HG03097 (cell line): ENCODE data around the gene KIAA1549.
A peak's percentile ranks its signal among the peaks of the same experiment; 100 is the strongest.

Experiments
- ATAC-seq: cut with Tn5 transposase; IDR thresholded peaks from one replicate; pipeline ENCODE4 v1.9.1; 2021; ENCODE audit not compliant: unreplicated experiment, low FRiP score

The KIAA1549 gene

DNA sequence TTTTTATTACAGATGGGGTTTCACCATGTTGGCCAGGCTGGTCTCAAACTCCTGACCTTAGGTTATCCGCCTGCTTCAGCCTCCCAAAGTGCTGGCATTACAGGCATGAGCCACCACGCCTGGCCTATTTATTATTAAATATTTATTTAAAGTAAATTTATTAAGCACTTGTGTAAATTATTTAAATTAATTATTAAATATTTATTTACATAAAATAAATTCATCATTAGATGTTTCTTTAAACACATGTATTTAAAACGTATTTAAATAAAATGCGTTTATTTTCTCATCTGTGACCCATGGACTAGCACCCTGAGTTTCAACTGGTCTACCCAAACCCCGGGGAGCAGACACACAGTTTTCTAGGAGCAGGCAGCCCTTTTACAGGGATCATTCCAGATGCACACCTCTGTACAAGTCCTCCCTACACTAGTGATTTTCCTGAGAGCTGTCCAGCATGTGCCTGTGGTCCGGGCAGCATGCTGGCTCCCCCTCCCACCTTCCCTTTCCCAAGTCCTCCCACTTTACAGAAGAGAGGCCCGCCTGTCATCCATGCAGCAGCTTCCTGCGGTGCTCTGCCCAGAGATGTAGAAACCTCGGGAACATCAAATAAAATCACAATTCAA, 94.0 kb downstream of the KIAA1549 start:
- ATAC-seq = no peak

DNA sequence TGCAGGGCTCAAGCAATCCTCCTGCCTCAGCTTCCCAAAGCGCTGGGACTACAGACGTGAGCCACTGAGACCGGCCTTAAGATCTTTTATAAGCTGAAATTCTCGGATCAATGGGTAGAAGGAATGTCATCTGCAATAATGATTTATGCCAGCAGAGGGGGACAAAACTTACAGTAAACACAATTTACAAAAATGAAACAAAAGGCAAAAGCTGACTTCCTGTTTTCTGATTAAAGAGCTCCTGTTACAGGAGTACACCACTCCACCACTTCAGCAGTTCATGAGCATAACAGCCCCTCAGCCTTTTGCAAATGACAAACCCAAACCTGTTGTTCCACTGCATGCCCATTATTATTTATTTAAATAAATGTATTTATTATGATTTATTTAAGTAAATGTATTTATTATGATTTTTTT, 94.7 kb downstream of the KIAA1549 start:
- peak; percentile 66 for ATAC-seq

DNA sequence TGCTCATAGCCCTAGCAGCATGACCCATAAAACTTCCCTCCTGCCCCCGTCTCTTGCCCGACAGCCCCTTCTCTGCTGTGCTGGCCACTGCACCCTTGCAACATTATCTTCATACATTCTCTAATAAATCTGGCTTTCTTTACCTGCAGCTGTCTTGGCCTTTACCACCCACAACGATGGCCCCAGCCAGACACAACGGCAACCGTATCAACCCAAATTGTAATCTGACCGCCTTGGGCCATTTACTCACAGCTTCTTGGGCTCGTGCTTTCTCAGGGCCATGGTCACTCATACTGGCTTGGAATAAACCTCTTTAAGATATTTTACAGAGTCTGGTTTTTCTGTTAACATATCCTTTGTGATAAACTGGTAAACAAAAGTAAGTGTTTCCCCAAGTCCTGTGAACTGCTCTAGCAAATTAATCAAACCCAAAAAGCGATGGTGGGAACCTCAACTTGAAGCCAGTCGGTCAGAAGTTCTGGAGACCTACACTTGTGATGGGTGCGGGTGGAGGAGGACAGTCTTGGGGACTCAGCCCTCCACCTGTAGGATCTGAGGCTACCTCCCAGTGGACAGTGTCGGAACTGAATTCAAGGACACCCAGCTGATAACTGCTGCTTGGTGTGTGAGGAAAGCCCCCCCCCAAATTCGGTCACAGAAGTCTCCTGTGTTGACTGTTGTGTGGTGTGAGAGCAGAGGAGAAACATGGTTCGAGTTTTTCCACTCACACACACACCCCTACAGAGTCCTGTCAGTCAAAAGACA, 95.6 kb downstream of the KIAA1549 start:
- ATAC-seq = no peak

DNA sequence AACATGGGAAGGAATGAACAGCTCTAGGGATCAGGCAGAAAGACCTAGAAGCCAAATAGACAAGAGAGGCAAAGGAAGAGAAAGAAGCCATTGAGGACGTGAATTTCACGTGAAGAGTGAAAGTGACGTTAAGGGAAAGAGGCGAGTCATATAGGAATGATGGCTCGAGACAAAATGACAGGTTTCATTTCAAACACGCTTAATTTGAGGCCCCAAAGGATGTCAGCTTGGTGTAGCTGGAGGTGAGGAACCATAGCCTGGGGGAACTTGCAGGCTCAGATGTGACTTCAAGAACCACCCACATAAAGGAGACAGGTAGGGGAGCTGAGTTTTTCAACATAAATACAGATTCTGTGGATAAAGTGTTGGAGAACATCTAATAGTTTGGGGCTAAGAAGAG, 98.9 kb downstream of the KIAA1549 start:
- no peak for ATAC-seq

DNA sequence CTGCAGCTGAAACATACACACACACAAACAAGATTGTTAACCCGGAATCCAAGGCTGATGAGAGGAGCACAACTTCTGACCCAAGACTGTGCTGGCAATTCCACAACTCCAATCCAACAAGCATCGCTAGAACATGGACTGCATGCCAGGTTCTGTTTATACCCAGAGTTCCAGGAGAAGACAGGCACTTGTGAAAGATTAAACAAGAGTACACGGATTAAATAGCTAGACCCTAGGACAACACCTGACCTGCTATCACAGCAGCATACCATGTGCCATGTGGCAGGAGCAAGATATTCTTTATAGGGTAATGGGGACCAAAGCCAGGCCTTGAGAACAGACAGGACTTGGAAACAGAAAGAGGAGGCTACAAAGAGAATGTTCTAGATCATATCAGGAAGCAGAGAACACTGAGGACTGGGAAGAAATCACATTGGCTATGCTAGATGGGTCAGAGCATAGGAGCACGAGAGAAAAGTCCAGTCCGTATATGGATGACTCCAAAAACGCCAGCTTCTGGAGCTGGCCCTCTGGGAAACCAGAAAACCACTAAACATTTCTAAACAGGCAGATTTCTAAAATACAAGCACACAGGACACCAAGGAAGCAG, 99.5 kb downstream of the KIAA1549 start:
- no peak for ATAC-seq

DNA sequence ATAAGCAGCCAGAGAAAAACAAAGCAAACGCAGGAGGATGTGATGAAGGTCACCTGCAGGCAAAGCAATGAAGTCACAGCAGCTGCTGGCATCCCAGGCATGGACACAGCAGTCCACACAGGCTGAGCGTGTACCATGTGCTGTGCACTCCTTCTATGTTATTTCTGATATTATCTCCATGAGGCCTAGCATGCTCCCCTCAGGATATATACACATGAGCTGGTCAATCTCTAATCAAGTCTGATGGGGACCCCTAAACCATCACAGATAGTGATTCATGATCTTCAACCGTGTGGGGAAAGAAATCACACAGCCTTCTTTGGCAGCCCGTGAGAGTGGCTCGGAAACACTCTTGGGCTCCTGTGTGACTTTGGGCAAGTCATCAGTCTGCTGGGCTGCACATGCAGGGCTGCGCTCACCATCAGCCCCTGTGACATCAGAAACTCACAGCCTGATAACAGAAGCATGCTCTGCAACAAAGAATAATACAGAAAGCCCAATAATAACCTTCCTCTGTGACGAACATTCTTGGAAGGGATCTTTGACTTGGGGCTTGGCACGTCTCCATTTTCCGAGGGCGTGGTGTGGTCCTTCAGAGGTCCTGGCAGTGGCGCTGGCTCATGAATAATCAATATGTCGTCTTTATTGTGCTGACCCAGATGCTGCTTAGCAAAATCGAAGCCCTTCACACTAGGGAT, 100.2 kb downstream of the KIAA1549 start:
- ATAC-seq = no peak

DNA sequence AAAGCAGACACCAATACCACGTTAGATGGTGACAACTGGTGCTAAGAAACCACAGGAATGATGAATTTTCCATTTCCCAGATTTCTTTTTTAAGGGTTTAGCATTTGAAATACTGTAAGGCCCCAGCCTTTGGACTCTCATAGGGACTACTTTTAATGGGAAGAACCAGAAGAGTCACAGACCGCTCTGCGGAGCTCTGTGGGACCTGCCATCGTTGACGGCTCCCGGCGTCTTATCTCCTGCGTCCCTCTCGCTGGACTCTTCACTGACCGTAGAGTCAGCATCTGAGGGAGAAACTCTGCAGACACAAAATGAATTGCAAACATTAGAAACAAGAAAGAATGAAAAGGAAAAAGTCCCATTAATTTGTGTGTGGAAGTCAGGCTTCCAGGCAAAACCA, 101.8 kb downstream of the KIAA1549 start:
- ATAC-seq = no peak

DNA sequence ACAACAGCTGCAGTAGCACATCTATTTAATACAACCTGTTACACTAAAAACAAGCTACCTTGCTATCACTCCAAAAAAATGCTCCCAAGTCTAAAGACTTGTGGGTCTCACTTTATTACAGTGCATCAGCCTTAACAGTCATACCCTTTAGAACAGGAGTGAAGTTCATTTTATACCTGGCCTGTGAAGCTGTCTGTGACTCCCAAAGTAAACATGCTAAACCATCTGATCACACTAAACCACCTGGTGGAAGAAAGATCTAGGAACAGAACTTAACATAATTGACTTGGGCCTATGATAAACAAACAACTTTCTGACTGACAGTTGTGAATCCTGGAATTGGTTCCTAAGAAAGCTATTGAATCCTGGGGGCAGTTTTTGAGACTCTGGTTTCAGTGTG, 102.3 kb downstream of the KIAA1549 start:
- no peak for ATAC-seq

DNA sequence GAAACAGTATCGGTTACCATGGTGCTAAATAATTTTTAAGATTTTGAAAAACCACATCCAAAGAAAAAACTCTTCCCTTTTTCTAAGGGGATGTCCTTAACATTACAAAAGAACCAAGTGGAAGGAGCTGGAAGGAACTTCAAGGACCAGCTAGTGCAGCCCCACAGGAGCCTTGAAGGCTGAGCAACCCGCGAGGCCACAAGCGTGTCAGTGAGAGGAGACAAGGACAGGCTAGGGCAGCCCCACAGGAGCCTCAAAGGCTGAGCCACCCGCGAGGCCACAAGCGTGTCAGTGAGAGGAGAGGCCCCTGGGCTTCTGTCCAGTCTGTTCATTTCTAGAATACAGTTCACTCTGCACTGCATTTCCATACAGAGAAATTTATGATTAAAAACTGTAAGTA, 103.1 kb downstream of the KIAA1549 start:
- ATAC-seq = no peak

DNA sequence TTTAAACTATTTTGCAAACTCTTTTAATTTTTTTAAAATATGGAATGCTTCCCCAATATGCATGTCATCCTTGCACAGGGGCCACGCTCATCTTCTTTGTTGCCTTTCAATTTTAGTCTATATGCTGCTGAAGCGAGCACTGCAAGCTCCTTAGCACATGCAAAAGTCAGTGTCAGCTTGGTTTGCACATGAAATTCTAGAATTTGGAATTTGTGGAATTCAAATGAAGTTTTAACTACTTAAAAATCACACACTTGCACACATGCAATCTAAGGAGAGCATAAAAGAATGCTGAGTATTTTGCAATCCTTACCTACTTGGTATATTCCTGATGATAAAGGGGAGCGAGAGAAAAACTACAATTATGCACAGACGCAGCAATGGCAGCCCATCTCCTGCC, 104.9 kb downstream of the KIAA1549 start:
- no peak for ATAC-seq

DNA sequence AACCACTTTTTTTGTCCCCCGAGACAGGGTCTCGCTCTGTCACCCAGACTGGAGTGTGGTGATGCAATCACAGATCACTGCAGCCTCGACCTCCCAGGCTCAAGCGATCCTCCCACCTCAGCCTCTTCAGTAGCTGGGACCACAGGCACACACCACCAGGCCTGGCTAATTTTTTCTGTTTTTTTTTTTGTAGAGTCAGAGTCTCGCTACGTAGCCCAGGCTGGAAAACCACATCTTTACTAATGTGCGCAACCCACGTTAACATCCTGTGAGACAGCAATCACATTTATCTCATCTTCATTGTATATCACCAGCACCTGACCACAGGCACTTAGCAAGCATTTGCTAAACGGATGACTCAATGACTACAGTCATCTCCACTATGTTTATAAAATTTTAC, 105.4 kb downstream of the KIAA1549 start:
- ATAC-seq = no peak

DNA sequence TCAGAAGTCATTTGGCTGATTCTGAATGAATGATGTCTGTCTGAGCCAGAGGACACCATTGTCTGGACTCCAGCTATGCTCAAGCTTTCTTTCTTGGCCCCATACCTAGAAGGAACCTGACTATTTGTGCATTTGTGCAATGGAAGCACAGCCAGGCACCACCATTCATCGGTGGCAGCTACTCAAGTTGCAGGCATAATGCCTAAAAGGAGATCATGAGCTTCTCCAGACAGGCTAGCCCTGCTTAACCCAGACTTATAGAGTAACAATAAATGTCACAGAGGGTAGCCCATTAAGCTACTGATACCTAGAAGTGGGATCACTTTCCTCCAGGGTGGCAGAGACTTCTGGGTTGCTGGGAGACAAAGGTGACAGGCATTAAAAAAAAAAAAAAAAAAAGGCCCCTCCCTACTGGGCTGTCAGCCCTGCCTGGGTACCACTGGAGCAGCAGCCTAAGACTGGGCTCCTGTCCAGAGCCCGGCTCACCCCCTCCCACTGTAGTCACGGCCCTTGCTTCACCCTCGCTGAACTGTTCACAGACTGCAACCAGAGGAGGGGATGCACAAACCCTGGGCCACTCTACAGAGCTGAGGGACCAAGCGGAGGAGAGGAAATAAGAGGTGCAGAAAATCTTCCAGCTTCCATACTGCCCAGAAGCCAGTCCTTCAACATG, 107.8 kb downstream of the KIAA1549 start:
- no peak for ATAC-seq

DNA sequence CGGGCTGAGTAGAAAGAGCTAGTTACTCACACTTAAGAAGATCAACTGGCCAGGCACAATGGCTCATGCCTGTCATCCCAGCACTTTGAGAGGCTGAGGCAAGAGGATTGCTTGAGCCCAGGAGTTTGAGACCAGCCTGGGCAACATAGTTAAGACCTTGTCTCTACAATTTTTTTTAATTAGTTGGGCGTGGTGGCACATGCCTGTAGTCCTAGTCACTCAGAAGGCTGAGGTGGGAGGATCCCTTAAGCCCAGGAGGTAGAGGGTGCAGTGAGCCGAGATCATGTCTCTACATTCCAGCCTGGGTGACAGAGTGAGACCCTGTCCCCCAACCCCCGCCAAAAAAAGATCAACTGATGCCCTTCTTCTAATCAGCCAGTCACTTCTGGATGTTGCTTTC, 108.6 kb downstream of the KIAA1549 start:
- ATAC-seq = no peak

DNA sequence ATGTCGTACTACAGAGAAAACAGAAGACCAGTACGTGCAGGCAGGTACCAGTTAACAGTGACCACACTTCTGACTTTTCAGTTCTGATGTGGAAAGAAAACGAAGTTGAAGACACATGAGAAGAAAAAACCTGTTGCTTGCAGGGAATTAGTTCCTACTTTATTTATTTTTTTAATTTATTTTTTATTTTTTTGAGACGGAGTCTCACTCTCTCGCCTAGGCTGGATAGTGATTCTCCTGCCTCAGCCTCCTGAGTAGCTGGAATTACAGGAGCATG, 109.4 kb downstream of the KIAA1549 start:
- ATAC-seq = no peak

DNA sequence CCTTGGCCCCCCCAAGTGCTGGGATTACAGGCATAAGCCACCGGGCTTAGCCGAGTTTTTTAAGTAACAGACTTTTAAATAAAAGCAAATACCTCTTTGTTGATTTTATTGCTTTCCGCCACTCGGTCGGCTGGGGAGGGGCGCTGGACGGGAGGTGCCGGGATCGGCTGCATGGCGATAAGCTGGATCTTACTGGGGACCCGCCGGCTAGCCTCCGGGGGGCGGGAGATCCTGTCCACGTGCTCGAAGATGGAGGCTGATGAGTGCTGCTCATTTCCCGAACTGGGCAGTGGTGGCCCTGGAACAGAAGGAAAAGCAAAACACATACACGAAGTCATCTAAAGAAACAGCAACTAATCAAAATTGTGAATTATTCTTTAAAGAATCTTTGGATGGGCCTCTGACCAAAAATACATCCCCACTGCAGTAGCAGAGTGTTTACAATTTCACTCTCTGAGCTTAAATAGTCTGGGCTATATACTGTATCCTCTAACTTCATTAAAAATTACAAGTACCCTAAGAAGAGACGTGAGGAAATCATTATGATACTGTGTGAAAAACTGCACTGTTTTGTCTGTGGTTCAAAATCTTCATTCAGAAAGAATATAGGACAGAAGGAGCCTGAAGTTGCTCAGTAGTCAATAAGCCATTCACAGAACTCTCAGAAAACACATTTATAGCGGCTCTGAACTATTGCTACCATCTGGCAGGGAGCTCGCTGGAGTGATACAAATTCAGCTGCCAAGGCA, 110.0 kb downstream of the KIAA1549 start:
- no peak for ATAC-seq

DNA sequence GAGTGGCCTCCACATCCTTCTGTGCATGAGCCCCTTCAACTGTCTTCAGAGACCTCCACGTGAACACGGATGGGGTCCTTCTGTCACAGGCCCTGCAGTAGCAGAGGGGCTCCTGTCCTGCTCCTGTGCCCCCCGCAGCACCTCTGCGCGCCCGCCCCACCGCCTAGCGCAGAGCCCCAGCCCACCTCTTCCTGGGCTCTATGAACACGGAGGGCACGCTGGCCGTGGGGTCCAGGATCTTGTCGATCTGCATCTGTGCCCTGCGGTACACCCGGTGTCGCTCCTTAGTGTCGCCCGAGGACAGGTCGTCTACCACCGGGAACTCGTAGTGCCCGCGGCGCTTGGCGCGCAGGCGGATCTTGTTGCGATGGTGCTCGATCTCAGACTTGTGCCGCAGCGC, 111.8 kb downstream of the KIAA1549 start:
- ATAC-seq = no peak

DNA sequence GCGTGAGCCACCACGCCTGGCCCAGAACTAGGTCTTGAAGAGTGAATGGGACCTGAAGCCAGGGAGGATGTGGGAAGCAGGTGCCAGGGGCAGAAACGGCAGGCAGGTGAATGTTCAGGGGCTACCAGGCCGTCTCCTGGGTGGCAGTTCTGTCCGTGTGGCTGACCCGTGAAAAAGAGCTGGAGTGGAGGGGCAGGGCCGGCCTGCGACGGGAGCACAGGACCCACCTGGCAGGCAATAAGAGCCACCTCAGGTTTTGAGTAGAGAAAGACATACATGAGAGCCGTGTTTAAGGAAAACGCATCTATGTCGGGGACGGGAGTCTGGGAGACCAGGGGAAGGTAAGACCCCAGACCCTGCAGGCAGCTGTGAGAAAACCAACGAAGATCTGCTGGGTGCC, 112.5 kb downstream of the KIAA1549 start:
- ATAC-seq = no peak

DNA sequence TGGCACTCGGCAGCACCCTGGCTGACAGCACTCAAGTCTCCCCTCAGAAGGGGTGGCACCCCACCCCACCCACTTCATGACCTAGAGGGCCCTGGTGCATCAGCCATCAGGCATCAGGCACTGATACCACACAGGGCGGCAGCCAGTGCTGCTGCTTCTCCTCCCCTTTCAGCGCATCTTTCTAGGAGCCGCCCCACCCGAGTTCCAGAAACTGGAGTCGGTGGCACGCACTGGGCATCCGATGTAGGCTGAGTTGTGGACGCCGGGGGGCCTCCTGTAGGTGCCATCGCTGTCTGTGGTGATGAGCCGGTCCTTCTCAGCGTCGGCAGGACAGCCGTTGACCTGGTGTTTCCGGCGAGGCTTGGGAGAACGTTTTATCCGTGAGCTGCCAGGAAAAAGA, 113.4 kb downstream of the KIAA1549 start:
- no peak for ATAC-seq

DNA sequence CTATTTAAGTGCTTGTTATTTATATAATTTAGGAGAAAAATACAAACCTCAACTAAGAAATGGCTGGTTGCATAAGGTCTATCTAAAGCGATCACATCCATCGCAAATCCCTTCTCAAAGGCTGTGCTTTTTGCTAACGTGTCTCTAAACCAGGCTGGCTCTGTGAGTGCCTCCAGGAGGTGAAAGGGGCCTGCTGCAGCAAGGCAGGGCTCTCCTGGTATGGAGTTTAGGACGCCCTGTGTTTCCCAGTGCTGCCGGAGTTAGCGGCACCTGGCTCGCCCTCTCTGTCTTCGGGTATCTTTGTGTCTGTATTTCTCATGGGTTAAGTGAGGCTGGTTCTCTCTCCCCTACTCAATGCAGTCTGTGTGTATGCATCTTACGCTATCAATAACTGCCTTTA, 114.8 kb downstream of the KIAA1549 start:
- ATAC-seq = no peak

DNA sequence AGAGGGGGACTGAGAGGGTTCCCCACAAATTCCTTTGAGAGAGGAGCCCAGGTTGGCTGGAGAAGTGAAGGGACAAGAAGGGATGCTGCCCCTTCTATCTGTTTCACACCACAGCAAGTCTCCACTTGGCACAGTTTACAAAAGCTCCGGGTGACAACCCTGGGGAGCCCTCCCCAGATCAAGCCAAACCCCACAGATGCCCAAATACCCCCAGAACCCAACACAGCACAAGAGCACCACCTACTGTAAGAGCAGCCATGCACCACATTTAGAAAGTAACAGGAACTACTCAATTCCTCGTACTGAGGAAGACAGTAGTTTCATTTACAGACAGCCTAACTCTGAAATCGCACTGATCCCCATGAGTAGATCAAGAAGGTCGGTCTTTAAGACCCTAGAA, 115.3 kb downstream of the KIAA1549 start:
- ATAC-seq = no peak
